ENCODE measurements around the gene U2AF2. TPM values are rescaled to one million over a fixed set of nuclear protein-coding genes. Genes with fewer than 3 reads are reported as not detected.

The U2AF2 gene
- polyA plus RNA-seq, 1 of the 3 experiments (the other 2 are of a cell fraction) = 321 TPM

DNA sequence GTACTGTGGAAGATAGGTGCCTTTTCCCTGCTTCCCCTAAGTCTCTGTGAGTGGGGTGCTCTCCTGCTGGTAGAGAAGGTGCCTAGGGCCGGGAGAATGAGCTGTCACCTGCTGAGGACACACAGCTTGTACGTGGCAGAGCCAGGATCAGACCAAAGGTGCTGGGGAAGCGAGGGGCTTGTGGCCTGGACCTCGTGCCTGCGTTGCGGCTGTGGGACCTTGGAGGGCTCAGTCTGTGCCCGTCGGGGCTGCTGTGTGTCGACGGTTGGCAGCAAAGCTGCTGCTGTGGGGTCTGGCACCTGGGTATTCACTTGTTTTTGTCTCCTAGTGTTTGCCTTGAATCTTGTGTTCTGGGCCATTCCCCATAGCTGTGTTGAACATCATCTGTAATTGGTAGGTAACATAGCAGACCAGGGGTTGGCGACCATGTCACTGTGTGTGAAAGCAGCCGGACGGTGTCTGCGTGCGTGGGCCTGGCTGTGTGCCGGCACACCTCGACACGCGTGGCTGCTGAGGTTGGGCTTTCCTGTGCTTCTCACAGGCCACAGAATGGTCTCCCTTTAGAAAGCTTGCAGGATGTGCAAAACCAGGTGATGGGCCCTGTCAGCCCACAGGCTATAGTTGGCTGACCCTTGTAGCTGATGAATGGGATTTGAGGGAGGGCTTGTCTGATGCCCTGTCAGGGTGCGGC is 9.2 kb downstream of the U2AF2 start (continued):
- TF ChIP-seq, protein P1, sequence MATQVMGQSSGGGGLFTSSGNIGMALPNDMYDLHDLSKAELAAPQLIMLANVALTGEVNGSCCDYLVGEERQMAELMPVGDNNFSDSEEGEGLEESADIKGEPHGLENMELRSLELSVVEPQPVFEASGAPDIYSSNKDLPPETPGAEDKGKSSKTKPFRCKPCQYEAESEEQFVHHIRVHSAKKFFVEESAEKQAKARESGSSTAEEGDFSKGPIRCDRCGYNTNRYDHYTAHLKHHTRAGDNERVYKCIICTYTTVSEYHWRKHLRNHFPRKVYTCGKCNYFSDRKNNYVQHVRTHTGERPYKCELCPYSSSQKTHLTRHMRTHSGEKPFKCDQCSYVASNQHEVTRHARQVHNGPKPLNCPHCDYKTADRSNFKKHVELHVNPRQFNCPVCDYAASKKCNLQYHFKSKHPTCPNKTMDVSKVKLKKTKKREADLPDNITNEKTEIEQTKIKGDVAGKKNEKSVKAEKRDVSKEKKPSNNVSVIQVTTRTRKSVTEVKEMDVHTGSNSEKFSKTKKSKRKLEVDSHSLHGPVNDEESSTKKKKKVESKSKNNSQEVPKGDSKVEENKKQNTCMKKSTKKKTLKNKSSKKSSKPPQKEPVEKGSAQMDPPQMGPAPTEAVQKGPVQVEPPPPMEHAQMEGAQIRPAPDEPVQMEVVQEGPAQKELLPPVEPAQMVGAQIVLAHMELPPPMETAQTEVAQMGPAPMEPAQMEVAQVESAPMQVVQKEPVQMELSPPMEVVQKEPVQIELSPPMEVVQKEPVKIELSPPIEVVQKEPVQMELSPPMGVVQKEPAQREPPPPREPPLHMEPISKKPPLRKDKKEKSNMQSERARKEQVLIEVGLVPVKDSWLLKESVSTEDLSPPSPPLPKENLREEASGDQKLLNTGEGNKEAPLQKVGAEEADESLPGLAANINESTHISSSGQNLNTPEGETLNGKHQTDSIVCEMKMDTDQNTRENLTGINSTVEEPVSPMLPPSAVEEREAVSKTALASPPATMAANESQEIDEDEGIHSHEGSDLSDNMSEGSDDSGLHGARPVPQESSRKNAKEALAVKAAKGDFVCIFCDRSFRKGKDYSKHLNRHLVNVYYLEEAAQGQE (IDR thresholded peaks at IDR 0.05; ENCODE audit: low read depth, low read length) = no peak
- TF ChIP-seq RXRA (IDR thresholded peaks at IDR 0.05; ENCODE audit: borderline replicate concordance, low read depth) (no peak), EZH2phosphoT487 (IDR thresholded peaks at IDR 0.05; ENCODE audit: borderline replicate concordance, low read depth) (no peak)

DNA sequence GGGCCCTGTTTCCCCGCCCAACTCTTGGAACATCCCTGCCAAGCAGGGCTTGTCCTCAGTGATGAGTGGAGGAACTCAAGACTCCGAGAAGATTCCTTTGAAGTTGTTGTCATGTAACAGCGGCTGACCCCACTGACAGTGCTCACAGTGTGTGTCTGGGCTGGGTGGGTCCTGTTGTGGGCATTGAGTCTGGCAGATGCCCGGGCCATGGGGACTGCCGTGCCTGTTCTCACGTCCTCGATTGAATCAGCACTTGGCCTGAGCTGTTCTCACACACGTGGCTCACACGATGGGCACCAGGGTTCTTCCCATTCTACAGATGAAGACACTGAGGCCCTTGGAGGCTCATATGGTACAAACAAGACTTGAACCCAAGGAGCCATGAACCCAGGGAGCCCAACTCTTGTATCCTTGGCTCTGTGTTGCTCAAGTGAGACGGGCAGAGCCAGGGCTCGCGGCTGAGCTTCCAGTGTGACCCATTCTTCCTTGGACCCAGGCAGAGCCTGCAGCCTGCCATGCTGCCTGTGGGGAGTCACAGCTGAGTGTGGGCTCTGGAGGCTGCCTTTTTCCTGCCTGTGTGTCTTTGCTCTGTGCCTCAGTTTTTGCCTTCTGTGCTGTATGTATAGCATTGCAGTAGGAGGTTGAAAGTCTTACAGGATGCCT is 11.6 kb downstream of the U2AF2 start:
- no peaks in the 10 kb centered on the region; a peak in 1 of 4 replicates for H3K4me1 ChIP-seq (ENCODE audit: control insufficient read depth in 1 of 2, insufficient read depth in 2 of 2, low read depth in 1 of 2, low read length in 1 of 2)
- POLR2A ChIA-PET = no interaction called here
- no peak for DNase-seq
- H3F3A ChIP-seq (replicated peaks; ENCODE audit: insufficient read depth) = peaks cover 11% of the 10 kb centered on the region
- CTCF ChIA-PET = no interaction called here
- 79% methylated on average over 12 of the region's 12 CpGs for WGBS (ENCODE audit: low lambda C conversion rate)
- H3K27me3 ChIP-seq (ENCODE audit: insufficient read depth) = no peaks in the 10 kb centered on the region
- no peak overlapping the region for H3K27ac ChIP-seq (ENCODE audit: low read depth in 2 of 2, low read length in 1 of 2)
- H2AFZ ChIP-seq (ENCODE audit: low read depth) = no peak overlapping the region
- H3K36me3 ChIP-seq (replicated peaks in 1 of 2; ENCODE audit: control insufficient read depth in 1 of 2, insufficient read depth in 2 of 2, low read length in 1 of 2) = peaks cover 21 to 69% of the 10 kb centered on the region in 2 experiments
- no peaks in the 10 kb centered on the region for H3K9me3 ChIP-seq
- TF ChIP-seq TEAD4 (IDR thresholded peaks at IDR 0.05; ENCODE audit: borderline replicate concordance, insufficient read depth) = no peak
- TF ChIP-seq POLR2AphosphoS5 (IDR thresholded peaks at IDR 0.05; ENCODE audit: low read depth, low read length) = no peak
- no peak for TF ChIP-seq MXI1 (IDR thresholded peaks at IDR 0.05; ENCODE audit: low read depth, low read length)
- TF ChIP-seq CHD2 (IDR thresholded peaks at IDR 0.05; ENCODE audit: low read length, partially characterized antibody) = no peak
- TF ChIP-seq, protein P2, sequence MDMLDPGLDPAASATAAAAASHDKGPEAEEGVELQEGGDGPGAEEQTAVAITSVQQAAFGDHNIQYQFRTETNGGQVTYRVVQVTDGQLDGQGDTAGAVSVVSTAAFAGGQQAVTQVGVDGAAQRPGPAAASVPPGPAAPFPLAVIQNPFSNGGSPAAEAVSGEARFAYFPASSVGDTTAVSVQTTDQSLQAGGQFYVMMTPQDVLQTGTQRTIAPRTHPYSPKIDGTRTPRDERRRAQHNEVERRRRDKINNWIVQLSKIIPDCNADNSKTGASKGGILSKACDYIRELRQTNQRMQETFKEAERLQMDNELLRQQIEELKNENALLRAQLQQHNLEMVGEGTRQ (IDR thresholded peaks at IDR 0.05; ENCODE audit: borderline replicate concordance, low read depth, low read length) = no peak
- no peak for TF ChIP-seq EZH2phosphoT487 (IDR thresholded peaks at IDR 0.05; ENCODE audit: borderline replicate concordance, low read depth)
- TF ChIP-seq NRF1 (IDR thresholded peaks at IDR 0.05; ENCODE audit: low read depth, low read length) = no peak
- no peak for TF ChIP-seq EP300 (IDR thresholded peaks at IDR 0.05; ENCODE audit: borderline replicate concordance in 1 of 2, low read depth in 1 of 2, low read length in 1 of 2)
- no peak for TF ChIP-seq TCF12 (IDR thresholded peaks at IDR 0.05)
- TF ChIP-seq FOXJ3 (CRISPR knock-in tag; IDR thresholded peaks at IDR 0.05) = no peak
- no peak for TF ChIP-seq FOSL2 (IDR thresholded peaks at IDR 0.05; ENCODE audit: borderline replicate concordance, low read depth)
- TF ChIP-seq NFIC (IDR thresholded peaks at IDR 0.05; ENCODE audit: borderline replicate concordance) = no peak
- TF ChIP-seq SIN3A (IDR thresholded peaks at IDR 0.05; ENCODE audit: borderline replicate concordance, low read depth, low read length) = no peak
- no peak overlapping the region for H3K9ac ChIP-seq
- H3K4me3 ChIP-seq (ENCODE audit: low read depth in 2 of 2, low read length in 1 of 2) = no peak overlapping the region
- no peak overlapping the region for H3K4me2 ChIP-seq
- H3K79me2 ChIP-seq (ENCODE audit: insufficient read depth) = peaks cover 88% of the 10 kb centered on the region
- peaks cover 88% of the 10 kb centered on the region for H4K20me1 ChIP-seq (ENCODE audit: insufficient read depth)
- H3K9me2 ChIP-seq = no peaks in the 10 kb centered on the region
